HG03442 (cell line): ENCODE measurements around the gene SRF.

Experiments
- ATAC-seq: cut with Tn5 transposase; IDR thresholded peaks from one replicate; pipeline ENCODE4 v1.9.1; 2021; ENCODE audit warnings: mild to moderate bottlenecking, moderate library complexity; ENCODE audit not compliant: unreplicated experiment

The SRF gene

DNA sequence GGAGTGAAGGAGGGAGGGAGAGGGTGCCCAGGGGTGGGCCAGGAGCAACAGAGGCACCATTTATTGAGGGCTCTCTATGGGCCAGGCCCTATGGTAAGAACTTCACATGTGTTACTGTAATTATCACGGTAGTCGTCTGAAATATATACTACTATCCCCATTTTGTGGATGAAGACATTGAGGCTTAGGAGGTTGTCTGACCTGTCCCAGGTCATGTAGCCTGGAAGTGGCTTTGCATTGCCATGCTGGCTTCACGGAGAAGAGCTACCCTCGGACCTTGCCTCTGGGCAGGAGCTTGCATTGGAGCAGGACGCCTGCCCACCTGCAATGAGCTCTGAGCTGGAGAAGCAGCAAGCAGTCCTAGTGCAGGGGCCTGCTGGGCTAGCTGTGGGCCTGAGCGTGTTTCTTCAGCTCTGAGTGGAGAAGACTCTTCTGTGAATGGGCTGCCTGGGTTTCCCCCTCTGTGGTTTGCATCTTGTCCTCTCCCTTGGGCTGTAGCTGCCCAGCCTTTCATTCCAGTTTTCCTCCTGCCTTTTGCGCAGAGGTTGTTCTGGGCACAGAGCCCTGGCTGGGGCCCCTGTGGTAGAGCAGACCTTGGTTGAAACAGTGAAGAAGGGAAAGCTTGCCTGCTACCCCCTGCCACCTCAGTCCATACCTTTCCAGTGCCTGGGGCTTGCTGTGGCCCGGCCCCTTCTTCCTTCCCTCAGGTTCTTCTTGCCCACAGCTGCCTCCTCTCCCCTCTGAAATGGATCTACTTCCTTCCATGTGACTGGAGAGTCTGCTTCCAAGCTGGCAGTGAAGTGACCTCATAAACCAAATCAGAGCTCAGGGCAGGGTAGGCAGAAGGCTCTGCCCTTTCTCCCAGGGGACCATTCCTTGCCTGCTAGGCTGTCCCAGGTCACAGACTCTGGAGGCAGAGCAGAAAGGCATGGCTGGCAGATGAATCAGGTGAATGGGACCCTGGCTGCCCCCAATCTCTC, 24.1 kb upstream of the SRF start:
- ATAC-seq: no peak

GRCh38 chr6:43147691-43148477, 23.2 kb upstream of the SRF start:
- ATAC-seq: no peak

DNA sequence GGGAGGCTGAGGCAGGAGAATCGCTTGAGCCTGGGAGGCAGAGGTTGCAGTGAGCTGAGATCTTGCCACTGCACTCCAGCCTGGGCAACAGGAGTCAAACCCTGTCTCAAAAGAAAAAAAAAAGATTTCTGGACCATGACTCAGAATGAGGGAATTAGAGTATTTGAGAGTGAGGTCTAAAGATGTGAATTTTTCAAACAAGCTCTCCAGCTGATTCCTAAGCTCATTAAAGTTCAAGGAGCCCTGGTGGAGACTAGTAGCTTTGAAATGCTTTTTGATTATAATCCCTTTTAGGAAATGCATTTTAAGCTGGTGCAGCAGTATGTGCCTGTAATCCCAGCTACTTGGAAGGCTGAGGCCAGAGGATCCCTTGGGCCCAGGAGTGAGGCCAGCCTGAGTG, 21.8 kb upstream of the SRF start:
- ATAC-seq: no peak

DNA sequence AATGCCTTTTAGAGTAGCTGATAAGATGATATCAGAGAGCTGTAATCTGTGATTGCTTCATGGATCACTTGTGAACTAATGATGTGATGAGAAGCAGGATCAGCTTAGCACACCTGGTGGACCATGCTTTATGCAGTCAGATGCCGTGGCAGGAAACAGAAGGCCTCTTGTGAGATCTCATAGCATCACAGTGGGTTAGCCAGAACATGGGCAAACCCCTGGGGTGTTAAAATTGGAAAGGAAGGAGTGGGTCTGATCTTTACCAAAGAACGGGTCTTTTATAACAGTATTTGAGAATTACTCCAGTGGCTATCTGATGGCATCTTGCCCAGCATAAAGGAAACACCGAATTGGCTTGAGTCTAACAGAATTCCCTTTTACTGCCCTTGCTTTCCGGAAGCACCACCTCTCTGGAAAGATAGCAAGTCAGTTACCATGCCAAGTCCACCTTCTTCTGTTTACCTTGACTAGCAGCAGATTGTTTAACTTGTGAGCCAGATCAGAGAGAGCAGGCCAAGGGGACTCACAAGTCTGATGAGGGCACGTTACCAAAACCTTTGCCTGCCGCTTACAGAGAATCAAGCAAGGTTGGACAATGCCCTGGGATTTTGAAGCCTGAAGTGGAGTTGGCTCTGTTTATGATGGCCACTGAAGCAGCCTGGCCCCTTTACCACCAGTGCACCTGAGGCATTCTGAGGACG, 20.9 kb upstream of the SRF start:
- ATAC-seq: no peak

GRCh38 chr6:43159599-43159998, 11.5 kb upstream of the SRF start:
- no peak for ATAC-seq

- no peak for ATAC-seq
These were observed 7.2 kb upstream of the SRF start for GRCh38 chr6:43163899-43164298.

GRCh38 chr6:43170417-43170930, 595 bp upstream of the SRF start:
- ATAC-seq: no peak

DNA sequence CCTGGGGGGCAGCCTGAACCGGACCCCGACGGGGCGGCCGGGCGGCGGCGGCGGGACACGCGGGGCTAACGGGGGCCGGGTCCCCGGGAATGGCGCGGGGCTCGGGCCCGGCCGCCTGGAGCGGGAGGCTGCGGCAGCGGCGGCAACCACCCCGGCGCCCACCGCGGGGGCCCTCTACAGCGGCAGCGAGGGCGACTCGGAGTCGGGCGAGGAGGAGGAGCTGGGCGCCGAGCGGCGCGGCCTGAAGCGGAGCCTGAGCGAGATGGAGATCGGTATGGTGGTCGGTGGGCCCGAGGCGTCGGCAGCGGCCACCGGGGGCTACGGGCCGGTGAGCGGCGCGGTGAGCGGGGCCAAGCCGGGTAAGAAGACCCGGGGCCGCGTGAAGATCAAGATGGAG, 636 bp downstream of the SRF start:
- no peak for ATAC-seq

DNA sequence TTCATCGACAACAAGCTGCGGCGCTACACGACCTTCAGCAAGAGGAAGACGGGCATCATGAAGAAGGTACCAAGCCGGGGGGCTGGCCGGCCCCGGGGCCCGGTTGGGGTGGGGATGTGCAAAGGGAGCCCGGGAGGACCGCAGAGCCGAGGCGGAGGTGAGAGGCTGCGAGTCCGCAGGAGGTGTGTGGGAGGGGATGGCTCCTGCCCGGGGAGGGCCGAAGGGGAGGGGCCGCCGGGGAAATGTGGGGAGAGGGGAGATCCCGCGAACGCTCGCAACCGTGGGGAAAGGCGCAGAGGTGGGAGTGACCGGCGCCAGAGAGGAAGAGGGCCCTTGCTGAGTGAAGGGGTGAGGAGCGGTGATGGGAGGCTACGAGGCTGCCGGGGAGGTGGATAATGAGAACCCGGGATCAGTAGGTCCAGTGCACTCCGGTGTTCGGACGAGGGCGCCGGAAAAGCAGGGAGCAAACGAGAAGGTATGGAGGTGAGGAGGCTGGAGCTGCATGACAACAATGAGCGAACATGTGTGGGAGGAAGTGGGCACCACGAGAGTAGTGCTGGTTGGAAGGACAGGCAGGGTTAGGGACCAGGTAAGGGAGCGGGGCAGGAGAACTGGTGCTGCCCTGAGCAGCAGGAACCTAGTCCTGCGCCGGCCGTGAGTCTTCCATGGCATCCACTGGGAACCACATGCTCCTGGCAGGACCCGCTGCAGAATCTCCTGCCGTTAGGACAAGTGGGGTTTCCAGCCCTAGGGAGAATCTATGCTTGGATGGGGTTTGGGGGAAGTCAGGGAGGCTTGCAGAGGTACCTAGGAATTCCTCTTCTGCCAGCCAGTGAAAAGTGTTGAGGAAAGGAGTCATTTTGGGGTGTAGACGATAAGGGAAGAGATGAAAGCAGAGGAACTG, 1.3 kb downstream of the SRF start:
- no peak for ATAC-seq

GRCh38 chr6:43173591-43174262, 2.7 kb downstream of the SRF start:
- no peak for ATAC-seq

DNA sequence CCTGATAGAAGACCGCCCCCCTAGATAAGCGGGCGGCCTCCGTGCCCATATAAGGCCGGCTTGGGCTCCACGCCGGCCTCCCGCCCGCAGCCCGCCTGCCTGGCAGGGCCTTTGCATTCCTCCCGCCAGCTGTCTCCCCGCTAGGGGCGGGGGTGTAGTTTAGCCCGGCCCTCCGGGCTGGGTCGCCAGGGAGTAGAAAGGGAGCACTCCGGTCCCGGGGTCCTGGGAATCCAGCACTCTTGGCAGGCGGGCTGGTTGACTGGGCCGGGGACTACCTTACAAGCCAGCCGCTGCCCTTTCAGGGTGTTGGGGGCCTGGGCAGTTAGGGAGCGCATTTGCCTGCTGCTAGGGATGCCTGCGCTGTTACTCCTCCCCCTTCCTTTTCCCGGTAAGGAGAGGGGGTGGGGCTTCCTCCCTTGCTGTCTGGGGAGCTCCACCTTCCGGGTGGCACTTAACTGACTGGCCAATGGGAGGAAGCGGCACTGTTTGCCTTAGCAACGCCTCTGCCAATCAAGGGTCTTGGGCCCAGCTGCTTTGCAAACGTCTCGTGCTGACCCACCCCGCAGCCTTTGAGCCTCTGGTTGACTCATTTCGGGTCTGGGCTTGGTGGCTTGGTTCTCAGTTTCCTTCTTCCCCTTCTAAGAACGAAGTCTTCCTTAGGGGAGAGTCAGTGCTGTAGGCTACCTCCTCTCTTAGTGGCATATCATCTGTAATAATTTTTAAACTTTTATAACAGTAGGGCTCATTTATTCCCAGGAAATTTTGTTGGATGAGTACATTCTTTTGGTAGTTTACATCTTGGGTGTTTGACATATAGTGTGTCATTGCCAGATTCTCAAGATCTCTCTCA, 3.4 kb downstream of the SRF start:
- peak; percentile 54 for ATAC-seq

DNA sequence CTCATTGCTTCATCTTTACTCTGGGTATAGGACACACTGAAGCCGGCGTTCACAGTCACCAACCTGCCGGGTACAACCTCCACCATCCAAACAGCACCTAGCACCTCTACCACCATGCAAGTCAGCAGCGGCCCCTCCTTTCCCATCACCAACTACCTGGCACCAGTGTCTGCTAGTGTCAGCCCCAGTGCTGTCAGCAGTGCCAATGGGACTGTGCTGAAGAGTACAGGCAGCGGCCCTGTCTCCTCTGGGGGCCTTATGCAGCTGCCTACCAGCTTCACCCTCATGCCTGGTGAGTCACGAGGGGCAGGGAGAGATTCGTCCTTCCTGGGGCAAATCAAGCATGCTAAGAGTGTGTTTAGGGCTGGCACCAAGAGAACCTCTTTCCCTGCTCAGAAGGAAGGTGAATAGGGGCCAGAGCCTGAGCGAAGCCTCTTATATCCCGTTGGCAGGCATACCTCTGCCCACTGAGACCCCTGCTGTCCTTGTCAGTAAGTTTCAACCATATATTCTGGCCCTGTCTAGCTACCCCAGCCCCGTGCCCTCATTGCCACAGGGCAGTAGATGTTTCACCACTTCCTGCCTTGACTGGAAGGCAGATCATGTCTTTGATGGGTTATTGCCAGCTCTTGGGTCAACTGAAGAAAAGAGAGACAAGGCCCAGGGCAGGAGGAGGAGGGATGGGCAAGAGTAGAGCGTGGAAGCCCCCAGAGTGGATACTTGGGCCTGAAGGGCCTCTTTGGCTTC, 4.8 kb downstream of the SRF start:
- no peak for ATAC-seq

- ATAC-seq: no peak
These were observed 5.3 kb downstream of the SRF start for GRCh38 chr6:43176423-43176786.

GRCh38 chr6:43178150-43178549, 7.1 kb downstream of the SRF start:
- ATAC-seq: no peak

DNA sequence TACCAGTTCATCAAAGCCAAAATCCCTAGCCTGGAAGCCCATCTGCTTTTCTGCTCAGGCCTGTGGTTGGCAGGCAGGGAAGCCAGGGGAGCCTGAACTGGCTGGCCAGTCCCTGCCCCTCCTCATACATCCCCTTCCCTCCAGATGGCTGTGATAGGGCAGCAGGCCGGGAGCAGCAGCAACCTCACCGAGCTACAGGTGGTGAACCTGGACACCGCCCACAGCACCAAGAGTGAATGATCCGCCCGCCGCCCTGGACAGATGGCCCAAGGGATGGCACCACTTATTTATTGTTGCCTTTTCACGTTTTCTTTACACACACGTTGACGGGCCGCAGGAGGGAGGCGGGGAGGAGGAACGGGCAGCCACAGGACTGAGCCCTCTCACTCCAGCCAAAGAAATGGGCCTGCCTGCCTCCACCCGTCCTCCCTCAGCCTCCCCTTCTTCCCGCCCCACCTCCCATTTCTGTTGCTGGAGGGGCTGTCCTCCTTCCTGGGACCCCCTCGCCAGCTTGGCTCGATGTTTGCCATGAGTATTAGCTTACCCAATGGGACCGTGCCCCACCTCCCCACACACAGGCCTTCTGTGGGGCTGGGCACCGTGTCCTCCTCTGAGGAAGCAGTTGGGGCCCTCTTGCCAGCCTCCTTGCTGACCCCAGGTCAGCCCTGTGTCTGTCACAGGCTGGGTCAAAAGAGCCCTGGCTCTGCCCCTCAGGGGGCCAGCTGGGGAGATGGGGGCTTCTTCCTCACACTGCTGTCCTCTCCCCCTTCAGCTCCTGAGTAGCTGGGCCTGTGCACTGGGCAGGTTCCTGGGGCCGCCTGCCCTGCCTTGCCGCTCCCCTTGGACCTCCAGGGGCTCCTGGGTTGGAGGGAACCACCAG, 8.1 kb downstream of the SRF start:
- no peak for ATAC-seq

DNA sequence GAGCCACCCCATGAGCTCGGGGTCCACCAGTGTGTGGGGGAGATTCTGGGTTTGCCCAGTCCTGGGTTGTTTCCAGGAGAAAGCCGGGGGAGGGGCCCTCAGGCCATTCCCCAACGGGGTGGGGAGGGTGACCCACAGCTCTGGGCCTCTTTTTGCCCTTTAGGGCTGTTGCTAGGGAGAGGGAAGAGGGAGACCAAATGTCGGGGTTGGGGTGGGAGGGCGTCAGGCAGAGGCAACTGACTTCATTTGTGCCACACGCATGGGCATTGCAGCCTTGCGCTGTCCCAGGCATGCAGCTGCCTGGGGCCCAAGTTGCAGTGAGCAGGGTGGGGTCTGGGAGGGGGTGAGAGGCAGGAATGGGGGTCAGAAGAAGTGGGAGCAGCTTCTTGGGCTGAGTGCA, 9.0 kb downstream of the SRF start:
- ATAC-seq: no peak

DNA sequence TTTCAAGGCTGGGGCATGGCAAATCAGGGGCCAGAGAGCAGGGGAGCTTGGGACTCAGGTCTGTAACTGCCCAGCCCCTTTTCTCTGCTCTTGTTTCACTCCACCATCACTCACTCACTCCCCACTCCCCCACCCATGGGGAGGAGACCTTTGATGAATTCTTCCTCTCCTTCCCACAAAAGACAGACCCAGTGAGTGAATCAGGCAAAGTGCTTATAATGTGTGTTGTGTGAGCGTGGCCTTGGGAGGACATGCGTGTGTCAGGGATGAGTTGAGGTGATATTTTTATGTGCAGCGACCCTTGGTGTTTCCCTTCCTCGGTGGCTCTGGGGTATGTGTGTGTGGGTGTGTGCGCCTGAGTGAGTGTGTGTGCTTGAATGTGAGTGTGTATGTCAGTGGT, 9.9 kb downstream of the SRF start:
- no peak for ATAC-seq
